H9 (cell line): ENCODE results near the gene AP3D1. TPM values are rescaled to one million over a fixed set of nuclear protein-coding genes. Genes with fewer than 3 reads are reported as not detected.

Experiments
- DNase-seq: peaks from one replicate; pipeline ENCODE4 v3.0.0-alpha.2; 2017
- H2AFZ ChIP-seq: one replicate; pipeline ENCODE4 v1.6.1; 2013; ENCODE audit warnings: mild to moderate bottlenecking, low read length, control low read depth, moderate library complexity
- H2AK5ac ChIP-seq: 2 replicates; pipeline ENCODE4 v1.6.1; 2013; ENCODE audit warnings: low read length, control low read depth, mixed read lengths; ENCODE audit not compliant: insufficient read length
- H2BK120ac ChIP-seq: one replicate; pipeline ENCODE4 v1.6.1; 2013; ENCODE audit warnings: low read depth, mild to moderate bottlenecking, low read length, control low read depth, inconsistent platforms; ENCODE audit not compliant: poor library complexity, severe bottlenecking
- H2BK12ac ChIP-seq: 2 replicates; pipeline ENCODE4 v1.6.1; 2013; ENCODE audit warnings: low read length, control low read depth, mixed read lengths, low read depth; ENCODE audit not compliant: insufficient read length
- H2BK15ac ChIP-seq: 2 replicates; pipeline ENCODE4 v1.6.1; 2013; ENCODE audit warnings: low read depth, low read length, control low read depth
- H2BK20ac ChIP-seq: one replicate; pipeline ENCODE4 v1.6.1; 2013; ENCODE audit warnings: low read depth, mild to moderate bottlenecking, low read length, control low read depth, inconsistent platforms; ENCODE audit not compliant: poor library complexity, severe bottlenecking
- H2BK5ac ChIP-seq: 2 replicates; pipeline ENCODE4 v1.6.1; 2013; ENCODE audit warnings: low read length, control low read depth, mixed read lengths; ENCODE audit not compliant: insufficient read length
- H3K14ac ChIP-seq: 2 replicates; pipeline ENCODE4 v1.6.1; 2013; ENCODE audit warnings: low read length, control low read depth; ENCODE audit not compliant: insufficient read depth
- H3K18ac ChIP-seq: 2 replicates; pipeline ENCODE4 v1.6.1; 2013; ENCODE audit warnings: low read depth, mild to moderate bottlenecking, mixed read lengths, low read length, control low read depth; ENCODE audit not compliant: insufficient read length
- H3K23ac ChIP-seq: 2 replicates; pipeline ENCODE4 v1.6.1; 2013; ENCODE audit warnings: low read length, control low read depth, mixed read lengths, low read depth; ENCODE audit not compliant: insufficient read length
- H3K23me2 ChIP-seq: 2 replicates; pipeline ENCODE4 v1.6.1; 2013; ENCODE audit warnings: low read depth, mild to moderate bottlenecking, mixed read lengths, low read length, control low read depth; ENCODE audit not compliant: insufficient read length, poor library complexity, severe bottlenecking
- H3K27ac ChIP-seq: 2 replicates; pipeline ENCODE4 v1.5.1; 2013; ENCODE audit warnings: low read length, control low read depth, mixed read lengths, low read depth; ENCODE audit not compliant: insufficient read length
- H3K27me3 ChIP-seq: 2 replicates; pipeline ENCODE4 v1.6.1; 2013; ENCODE audit warnings: low read length, control low read depth, inconsistent platforms; ENCODE audit not compliant: insufficient read depth
- H3K4ac ChIP-seq: 2 replicates; pipeline ENCODE4 v1.6.1; 2013; ENCODE audit warnings: low read depth, mild to moderate bottlenecking, control low read depth, inconsistent platforms, low read length, moderate library complexity
- H3K4me1 ChIP-seq: 2 replicates; pipeline ENCODE4 v1.6.1; 2013; ENCODE audit warnings: low read length, control low read depth, inconsistent platforms; ENCODE audit not compliant: insufficient read depth
- H3K4me2 ChIP-seq: 2 replicates; pipeline ENCODE4 v1.6.1; 2013; ENCODE audit warnings: low read length, control low read depth, mixed read lengths; ENCODE audit not compliant: insufficient read length, insufficient read depth
- H3K56ac ChIP-seq: 2 replicates; pipeline ENCODE4 v1.6.1; 2013; ENCODE audit warnings: low read depth, mild to moderate bottlenecking, mixed read lengths, low read length, control low read depth; ENCODE audit not compliant: insufficient read length
- H3K79me1 ChIP-seq: 2 replicates; pipeline ENCODE4 v1.6.1; 2013; ENCODE audit warnings: low read depth, mild to moderate bottlenecking, moderate library complexity, low read length, control low read depth, inconsistent platforms; ENCODE audit not compliant: insufficient read depth, poor library complexity, severe bottlenecking
- H3K79me2 ChIP-seq: 2 replicates; pipeline ENCODE4 v1.6.1; 2013; ENCODE audit warnings: low read length, control low read depth, inconsistent platforms; ENCODE audit not compliant: insufficient read depth
- H3K9ac ChIP-seq: 2 replicates; pipeline ENCODE4 v1.6.1; 2013; ENCODE audit warnings: low read length, control low read depth, mixed read lengths; ENCODE audit not compliant: insufficient read length; ENCODE audit errors: extremely low read depth
- H3K9me3 ChIP-seq: one replicate; pipeline ENCODE4 v1.6.1; 2013; ENCODE audit warnings: low read depth, low read length, inconsistent platforms; ENCODE audit not compliant: control insufficient read depth
- H3T11ph ChIP-seq: one replicate; pipeline ENCODE4 v1.6.1; 2013; ENCODE audit warnings: mild to moderate bottlenecking, low read length, control low read depth, inconsistent platforms
- H4K20me1 ChIP-seq: one replicate; pipeline ENCODE4 v1.6.1; 2013; ENCODE audit not compliant: control insufficient read depth, insufficient read length, insufficient read depth
- H4K5ac ChIP-seq: 2 replicates; pipeline ENCODE4 v1.6.1; 2013; ENCODE audit warnings: low read depth, mild to moderate bottlenecking, mixed read lengths, low read length, control low read depth; ENCODE audit not compliant: insufficient read length
- H4K8ac ChIP-seq: replicated peaks from 2 replicates; pipeline ENCODE4 v1.6.1; 2013; ENCODE audit warnings: low read length, control low read depth, mixed read lengths, low read depth; ENCODE audit not compliant: insufficient read length
- H4K91ac ChIP-seq: 2 replicates; pipeline ENCODE4 v1.6.1; 2013; ENCODE audit warnings: low read depth, mild to moderate bottlenecking, moderate library complexity, mixed read lengths, low read length, control low read depth; ENCODE audit not compliant: insufficient read length
- H3K27ac Mint-ChIP-seq, 3 experiments: 2 replicates in 2 of 3; 3 replicates in 1 of 3; pipeline ENCODE4 v1.8.0; 2020 to 2021; ENCODE audit warnings: mixed read lengths in 3 of 3, mild to moderate bottlenecking in 1 of 3, moderate library complexity in 1 of 3
- H3K27me3 Mint-ChIP-seq: 2 replicates; pipeline ENCODE4 v1.8.0; 2021; ENCODE audit warnings: low read depth, mild to moderate bottlenecking, moderate library complexity, mixed read lengths
- H3K36me3 Mint-ChIP-seq, 3 experiments: 2 replicates in 2 of 3; 3 replicates in 1 of 3; pipeline ENCODE4 v1.8.0; 2020 to 2021; ENCODE audit warnings: low read depth in 3 of 3, mixed read lengths in 3 of 3; ENCODE audit not compliant: insufficient read depth in 1 of 3
- H3K4me1 Mint-ChIP-seq, 2 experiments: 2 replicates each; pipeline ENCODE4 v1.8.0; 2020; ENCODE audit warnings: mixed read lengths in 2 of 2
- H3K4me3 Mint-ChIP-seq, 2 experiments: 2 replicates in 1 of 2; 3 replicates in 1 of 2; pipeline ENCODE4 v1.8.0; 2020 to 2021; ENCODE audit warnings: mild to moderate bottlenecking in 2 of 2, mixed read lengths in 2 of 2, moderate library complexity in 1 of 2
- H3K9me3 Mint-ChIP-seq, 2 experiments: 2 replicates in 1 of 2; 3 replicates in 1 of 2; pipeline ENCODE4 v1.8.0; 2020; ENCODE audit warnings: mild to moderate bottlenecking in 2 of 2, mixed read lengths in 2 of 2, moderate library complexity in 1 of 2
- WGBS: extraction: QIAGEN DNeasy Blood & Tissue Kit; methylation state at CpG from one replicate; pipeline ENCODE4 v1.1.7; 2013; ENCODE audit warnings: missing lambda C conversion rate, low lambda C conversion rate, mixed read lengths; ENCODE audit not compliant: insufficient read length; ENCODE audit errors: extremely low coverage; 5-methylcytosine and 5-hydroxymethylcytosine counted together
- total RNA-seq: library from RNA; stranded (reverse); gene quantifications from 2 replicates; pipeline ENCODE4 v1.2.1, GENCODE V29; 2021
- TF ChIP-seq, protein P1 (sequence below): fragments of 200-600 bp; sonication (generic); conservative IDR thresholded peaks from 3 replicates; pipeline ENCODE4 v1.8.0; 2021; ENCODE audit warnings: antibody characterized with exemption, mild to moderate bottlenecking

Gene AP3D1
- total RNA-seq, 1 experiment from 2014 or later = 142 TPM

DNA sequence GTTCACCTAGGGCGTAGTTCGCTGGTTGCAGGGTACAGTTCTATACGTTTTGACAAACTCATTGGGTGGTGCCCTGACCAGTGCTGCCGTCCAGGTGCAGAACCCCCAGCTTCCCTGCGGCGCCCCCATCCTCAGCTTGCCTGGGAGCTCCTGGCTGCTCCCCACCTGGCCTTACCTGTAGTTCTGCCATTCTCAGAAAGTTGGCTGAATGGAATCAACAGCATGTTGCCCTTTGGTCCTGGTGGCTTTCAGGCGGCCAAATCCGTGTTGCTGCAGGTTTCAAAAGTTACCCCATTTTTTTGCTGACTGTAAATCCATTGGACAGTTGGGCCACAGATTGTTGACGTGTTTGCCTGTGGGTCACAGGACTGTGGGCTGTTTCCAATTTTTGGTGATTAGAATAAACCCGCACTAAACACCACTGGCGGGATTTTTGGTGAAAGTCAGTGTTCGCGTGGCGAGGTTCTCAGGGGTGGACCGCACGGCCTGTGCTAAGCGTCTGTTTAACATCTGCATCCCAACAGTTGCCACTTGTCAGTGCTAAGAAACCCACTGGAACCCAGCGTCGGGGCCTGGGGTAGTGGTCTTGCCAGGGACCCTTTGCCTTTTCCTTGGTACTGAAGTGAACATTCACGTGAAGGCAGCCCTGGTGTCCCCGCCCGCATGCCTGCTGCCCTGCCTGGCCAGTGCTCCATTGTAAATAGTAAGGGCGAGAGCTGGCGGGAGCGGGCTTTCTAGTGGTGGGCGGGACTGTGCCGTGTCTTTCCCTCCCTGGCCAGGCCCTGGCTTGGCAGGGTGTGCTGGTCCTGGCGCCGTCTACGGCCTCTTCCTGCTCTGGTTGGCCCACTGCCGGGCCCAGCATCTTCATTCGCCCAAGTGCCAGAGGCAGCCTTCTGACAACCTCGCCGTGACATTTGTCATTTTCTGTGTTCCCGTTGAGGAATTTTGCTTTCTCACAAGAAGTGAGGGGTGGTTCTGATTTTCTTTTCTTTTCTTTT is 15.7 kb upstream of the AP3D1 start:
- H2BK15ac ChIP-seq = no peak overlapping the region
- Mint-ChIP-seq H3K9me3 (no peaks in the 10 kb centered on the region), H3K27me3 (no peaks in the 10 kb centered on the region), H3K36me3 (no peaks in the 10 kb centered on the region), H3K4me3 (peak overlapping the region; percentile 14 to 35; a peak in 2 of 5 replicates), H3K4me1 (peaks cover 35 to 55% of the 10 kb centered on the region in 2 experiments), H3K27ac (peak overlapping the region in 1 of 3 experiments; percentile 40; a peak in 2 of 7 replicates)
- peaks cover 11% of the 10 kb centered on the region for H3K79me1 ChIP-seq
- H4K91ac ChIP-seq = no peak overlapping the region
- H2AFZ ChIP-seq = no peak overlapping the region
- H3K4me1 ChIP-seq = peaks cover 9% of the 10 kb centered on the region; the same call in 1 of the 2 replicates
- peaks cover 11% of the 10 kb centered on the region for H3K23me2 ChIP-seq
- H2BK12ac ChIP-seq = no peak overlapping the region
- no peak overlapping the region for H3K27ac ChIP-seq
- no CpG with 5 or more reads among the region's 35 CpGs for WGBS
- H3K4ac ChIP-seq = no peak overlapping the region
- peak; percentile 65 for DNase-seq
- H2AK5ac ChIP-seq = no peak overlapping the region
- H3K4me2 ChIP-seq = no peak overlapping the region
- H2BK5ac ChIP-seq = no peak overlapping the region
- H3K9ac ChIP-seq = no peak overlapping the region
- no peak overlapping the region for H3K14ac ChIP-seq
- no peaks in the 10 kb centered on the region for H4K20me1 ChIP-seq
- no peak overlapping the region for H2BK20ac ChIP-seq
- no peak overlapping the region for H2BK120ac ChIP-seq
- H3K79me2 ChIP-seq = peaks cover 30% of the 10 kb centered on the region; the same call in 1 of the 2 replicates
- no peak overlapping the region for H3T11ph ChIP-seq
- H3K9me3 ChIP-seq = no peaks in the 10 kb centered on the region
- H4K5ac ChIP-seq = no peak overlapping the region
- no peak overlapping the region for H3K23ac ChIP-seq
- no peak overlapping the region for H3K56ac ChIP-seq
- H3K27me3 ChIP-seq = no peaks in the 10 kb centered on the region
- TF ChIP-seq, protein P1, sequence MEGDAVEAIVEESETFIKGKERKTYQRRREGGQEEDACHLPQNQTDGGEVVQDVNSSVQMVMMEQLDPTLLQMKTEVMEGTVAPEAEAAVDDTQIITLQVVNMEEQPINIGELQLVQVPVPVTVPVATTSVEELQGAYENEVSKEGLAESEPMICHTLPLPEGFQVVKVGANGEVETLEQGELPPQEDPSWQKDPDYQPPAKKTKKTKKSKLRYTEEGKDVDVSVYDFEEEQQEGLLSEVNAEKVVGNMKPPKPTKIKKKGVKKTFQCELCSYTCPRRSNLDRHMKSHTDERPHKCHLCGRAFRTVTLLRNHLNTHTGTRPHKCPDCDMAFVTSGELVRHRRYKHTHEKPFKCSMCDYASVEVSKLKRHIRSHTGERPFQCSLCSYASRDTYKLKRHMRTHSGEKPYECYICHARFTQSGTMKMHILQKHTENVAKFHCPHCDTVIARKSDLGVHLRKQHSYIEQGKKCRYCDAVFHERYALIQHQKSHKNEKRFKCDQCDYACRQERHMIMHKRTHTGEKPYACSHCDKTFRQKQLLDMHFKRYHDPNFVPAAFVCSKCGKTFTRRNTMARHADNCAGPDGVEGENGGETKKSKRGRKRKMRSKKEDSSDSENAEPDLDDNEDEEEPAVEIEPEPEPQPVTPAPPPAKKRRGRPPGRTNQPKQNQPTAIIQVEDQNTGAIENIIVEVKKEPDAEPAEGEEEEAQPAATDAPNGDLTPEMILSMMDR = no peak
- H4K8ac ChIP-seq = no peak overlapping the region
- no peak overlapping the region for H3K18ac ChIP-seq
